HG03469 (cell line): ENCODE results near the gene GPR18.
A peak's percentile ranks its signal among the peaks of the same experiment; 100 is the strongest.
"Not testable (repeated sequence)": the region's sequence is repeated elsewhere in the genome, so short reads cannot be mapped to it uniquely, and the experiment has no call there.

Experiments
- ATAC-seq: cut with Tn5 transposase; IDR thresholded peaks from one replicate; pipeline ENCODE4 v1.9.1; 2021; ENCODE audit warnings: mild to moderate bottlenecking, moderate library complexity, moderate number of reproducible peaks; ENCODE audit not compliant: unreplicated experiment

The GPR18 gene

GRCh38 chr13:99231721-99232120 is 26.5 kb downstream of the GPR18 start:
- ATAC-seq, result peak; percentile 27

- ATAC-seq, result no peak
These were observed 27.2 kb downstream of the GPR18 start for GRCh38 chr13:99230991-99231390.

GRCh38 chr13:99230588-99230987 is 27.6 kb downstream of the GPR18 start:
- not testable (repeated sequence) for ATAC-seq

- ATAC-seq, result peak; percentile 85
These were observed 29.2 kb downstream of the GPR18 start for GRCh38 chr13:99228737-99229691.

- no peak for ATAC-seq
These were observed 30.1 kb downstream of the GPR18 start for GRCh38 chr13:99227909-99228688.

GRCh38 chr13:99227331-99227900 is 30.8 kb downstream of the GPR18 start:
- no peak for ATAC-seq

GRCh38 chr13:99226513-99226912 is 31.7 kb downstream of the GPR18 start:
- no peak for ATAC-seq

- ATAC-seq, result no peak
These were observed 33.1 kb downstream of the GPR18 start for GRCh38 chr13:99225078-99225477.

- ATAC-seq, result no peak
These were observed 34.2 kb downstream of the GPR18 start for GRCh38 chr13:99224021-99224420.

GRCh38 chr13:99223587-99223986 is 34.6 kb downstream of the GPR18 start:
- ATAC-seq, result no peak

GRCh38 chr13:99221567-99222239 is 36.5 kb downstream of the GPR18 start:
- ATAC-seq, result no peak

GRCh38 chr13:99220199-99220935 is 37.8 kb downstream of the GPR18 start:
- no peak for ATAC-seq

- ATAC-seq, result peak; percentile 69
These were observed 39.2 kb downstream of the GPR18 start for GRCh38 chr13:99218969-99219368.

GRCh38 chr13:99218545-99218944 is 39.6 kb downstream of the GPR18 start:
- no peak for ATAC-seq

- no peak for ATAC-seq
These were observed 40.1 kb downstream of the GPR18 start for GRCh38 chr13:99218126-99218525.

- ATAC-seq, result no peak
These were observed 40.6 kb downstream of the GPR18 start for GRCh38 chr13:99217461-99218110.

GRCh38 chr13:99215184-99215830 is 42.9 kb downstream of the GPR18 start:
- no peak for ATAC-seq

GRCh38 chr13:99214731-99215130 is 43.4 kb downstream of the GPR18 start:
- ATAC-seq, result no peak

GRCh38 chr13:99214232-99214631 is 43.9 kb downstream of the GPR18 start:
- ATAC-seq, result peak; percentile 61
